GM12873 (cell line): Measurements from ENCODE around the gene SPEG.

Experiments used
- TF ChIP-seq, protein P1 (sequence below): IDR thresholded peaks from 2 replicates; pipeline ENCODE4 v1.5.1; 2012; ENCODE audit warnings: low read depth, mild to moderate bottlenecking, moderate library complexity, low read length, control low read depth; ENCODE audit not compliant: insufficient read depth; ENCODE audit errors: missing control alignments

The SPEG gene

GRCh38 chr2:219499555-219499954, 64.9 kb downstream of the SPEG start:
- TF ChIP-seq, protein P1, sequence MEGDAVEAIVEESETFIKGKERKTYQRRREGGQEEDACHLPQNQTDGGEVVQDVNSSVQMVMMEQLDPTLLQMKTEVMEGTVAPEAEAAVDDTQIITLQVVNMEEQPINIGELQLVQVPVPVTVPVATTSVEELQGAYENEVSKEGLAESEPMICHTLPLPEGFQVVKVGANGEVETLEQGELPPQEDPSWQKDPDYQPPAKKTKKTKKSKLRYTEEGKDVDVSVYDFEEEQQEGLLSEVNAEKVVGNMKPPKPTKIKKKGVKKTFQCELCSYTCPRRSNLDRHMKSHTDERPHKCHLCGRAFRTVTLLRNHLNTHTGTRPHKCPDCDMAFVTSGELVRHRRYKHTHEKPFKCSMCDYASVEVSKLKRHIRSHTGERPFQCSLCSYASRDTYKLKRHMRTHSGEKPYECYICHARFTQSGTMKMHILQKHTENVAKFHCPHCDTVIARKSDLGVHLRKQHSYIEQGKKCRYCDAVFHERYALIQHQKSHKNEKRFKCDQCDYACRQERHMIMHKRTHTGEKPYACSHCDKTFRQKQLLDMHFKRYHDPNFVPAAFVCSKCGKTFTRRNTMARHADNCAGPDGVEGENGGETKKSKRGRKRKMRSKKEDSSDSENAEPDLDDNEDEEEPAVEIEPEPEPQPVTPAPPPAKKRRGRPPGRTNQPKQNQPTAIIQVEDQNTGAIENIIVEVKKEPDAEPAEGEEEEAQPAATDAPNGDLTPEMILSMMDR: no peak

DNA sequence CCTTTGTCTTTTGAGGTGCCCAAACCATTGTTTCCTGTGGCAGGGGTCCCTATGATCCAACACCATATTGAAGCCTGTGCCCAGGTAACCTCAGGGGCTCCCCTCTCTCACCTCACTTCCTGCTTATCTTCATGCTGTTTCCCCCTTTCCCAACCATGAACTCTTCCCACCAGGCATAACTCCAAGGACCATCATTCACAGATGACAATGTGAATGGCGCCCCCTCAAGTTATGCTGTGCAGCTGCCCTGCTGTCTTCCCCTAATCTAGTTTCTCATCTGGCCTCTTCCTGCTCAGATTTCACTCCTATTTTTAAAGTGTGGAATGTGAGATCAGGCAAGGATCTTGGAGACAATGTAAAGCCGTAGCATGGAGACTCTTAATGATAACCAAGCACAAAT, 65.5 kb downstream of the SPEG start:
- TF ChIP-seq, protein P1: peak; percentile 42

DNA sequence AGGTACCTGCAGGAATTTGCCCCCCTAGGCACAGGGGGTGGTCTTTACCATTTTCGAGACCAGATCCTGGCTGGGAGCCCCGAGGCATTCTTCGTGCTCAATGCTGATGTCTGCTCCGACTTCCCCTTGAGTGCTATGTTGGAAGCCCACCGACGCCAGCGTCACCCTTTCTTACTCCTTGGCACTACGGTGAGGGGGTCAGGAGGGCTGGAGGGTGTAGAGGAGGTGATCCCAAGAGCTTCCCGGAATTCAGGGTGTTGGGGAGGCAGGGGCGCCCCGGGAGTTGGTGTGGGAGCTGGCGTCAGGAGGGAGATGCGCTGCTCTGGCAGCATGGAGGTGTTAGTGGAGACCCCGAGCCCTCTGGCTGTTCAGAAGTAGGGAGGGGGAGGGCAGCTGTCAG, 67.2 kb downstream of the SPEG start:
- TF ChIP-seq, protein P1: no peak

GRCh38 chr2:219502618-219503017, 68.0 kb downstream of the SPEG start:
- TF ChIP-seq, protein P1: no peak

DNA sequence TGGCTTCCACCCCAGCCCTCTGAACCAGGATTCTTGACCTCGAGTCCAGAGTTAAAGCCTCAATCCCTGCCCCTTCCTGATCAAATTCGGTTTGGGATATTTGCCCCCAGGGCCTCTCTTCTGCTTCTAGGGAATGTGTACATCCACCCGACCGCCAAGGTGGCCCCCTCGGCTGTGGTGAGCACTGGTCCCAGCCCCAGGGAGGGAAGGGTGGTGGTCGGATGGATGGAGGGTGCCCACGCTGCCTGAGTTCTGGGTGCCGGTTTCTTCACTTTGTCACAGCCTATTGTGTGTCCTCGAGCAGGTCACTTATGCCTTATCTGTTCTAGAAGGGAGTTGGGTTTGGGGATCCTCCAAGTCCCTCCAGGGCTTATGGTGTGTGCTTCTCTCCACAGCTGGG, 70.9 kb downstream of the SPEG start:
- TF ChIP-seq, protein P1: no peak

DNA sequence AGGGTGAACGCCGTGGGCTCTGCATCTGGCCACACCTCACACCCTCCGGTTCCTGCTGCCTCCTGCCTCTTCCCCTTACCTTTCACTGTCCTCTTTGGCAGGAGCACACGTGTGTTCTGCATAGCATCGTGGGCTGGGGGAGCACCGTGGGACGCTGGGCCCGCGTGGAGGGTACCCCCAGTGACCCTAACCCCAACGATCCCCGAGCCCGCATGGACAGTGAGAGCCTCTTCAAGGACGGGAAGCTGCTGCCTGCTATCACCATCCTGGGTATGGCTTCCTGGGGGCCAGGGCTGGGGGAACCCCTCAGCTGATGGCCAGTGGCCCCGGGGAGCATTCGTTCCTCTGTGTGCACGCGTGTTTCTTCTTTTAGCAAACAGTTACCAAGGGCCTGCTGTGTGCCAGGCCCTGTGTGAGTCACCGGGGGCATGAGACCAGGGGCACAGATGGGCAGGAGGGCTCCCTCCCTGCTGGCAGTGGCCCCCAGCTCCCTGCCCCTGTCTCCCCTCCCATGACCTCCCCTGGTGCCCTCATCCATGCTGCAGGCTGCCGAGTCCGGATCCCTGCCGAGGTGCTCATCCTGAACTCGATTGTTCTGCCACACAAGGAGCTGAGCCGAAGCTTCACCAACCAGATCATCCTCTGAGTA, 71.6 kb downstream of the SPEG start:
- TF ChIP-seq, protein P1: no peak

DNA sequence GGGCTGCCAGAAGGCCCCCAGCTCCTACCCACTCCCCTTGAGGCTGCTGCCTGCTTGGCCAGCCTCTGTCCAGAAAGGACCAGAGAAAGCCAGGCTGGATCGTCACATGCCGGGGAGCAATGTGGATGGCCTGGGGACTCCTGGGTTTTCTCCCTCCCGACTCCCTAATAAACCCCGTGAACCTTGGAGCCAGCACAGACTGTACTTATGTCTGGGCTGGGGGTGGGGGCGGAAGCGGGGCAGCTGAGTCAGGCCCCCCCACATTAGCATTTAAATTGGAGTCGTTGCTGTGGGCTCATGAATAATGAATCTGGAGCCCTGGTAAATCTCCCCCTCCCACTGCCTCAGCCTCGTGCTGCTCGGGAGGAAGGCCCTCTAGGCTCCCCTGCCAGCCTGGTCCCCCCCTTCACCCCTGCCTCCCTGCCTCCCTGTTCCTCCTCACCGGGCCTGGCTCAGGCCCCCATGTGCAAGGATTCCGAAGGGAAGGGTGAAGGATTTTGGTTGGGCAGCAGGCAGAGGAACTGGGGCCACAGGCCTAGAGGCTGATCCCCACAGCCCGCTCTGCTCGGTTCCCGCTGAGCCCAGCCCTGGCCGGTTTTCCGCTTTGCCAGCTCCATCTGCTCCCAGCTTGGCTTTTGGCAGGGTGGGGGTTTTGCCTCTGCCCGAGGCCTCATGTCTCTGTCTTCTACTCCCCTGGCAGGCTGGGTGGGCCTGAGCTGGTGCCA, 72.3 kb downstream of the SPEG start:
- TF ChIP-seq, protein P1: no peak
